ENCODE data around the gene ACTN3.
"Not testable (repeated sequence)": the region's sequence is repeated elsewhere in the genome, so short reads cannot be mapped to it uniquely, and the experiment has no call there.

The ACTN3 gene

DNA sequence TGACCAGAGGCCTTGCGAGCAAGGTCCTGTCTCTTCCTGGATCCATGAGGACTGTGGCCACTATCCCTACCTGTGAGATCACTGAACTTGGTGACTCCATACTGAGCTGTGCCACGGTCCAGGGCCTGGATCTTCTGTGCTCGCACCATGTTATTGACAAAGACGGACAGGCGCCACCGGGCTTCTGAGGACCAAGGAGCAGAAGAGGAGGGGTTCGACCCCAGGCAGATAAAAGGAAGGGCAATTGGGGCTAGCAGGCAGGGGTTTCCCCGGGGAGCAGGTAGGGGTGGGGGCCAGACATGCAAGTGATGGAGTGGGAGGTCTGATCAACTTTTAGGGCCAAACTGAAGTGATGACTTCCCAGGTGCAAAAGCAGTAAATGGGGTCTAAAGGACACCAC is 19.5 kb downstream of the ACTN3 start:
- no peak for DNase-seq

DNA sequence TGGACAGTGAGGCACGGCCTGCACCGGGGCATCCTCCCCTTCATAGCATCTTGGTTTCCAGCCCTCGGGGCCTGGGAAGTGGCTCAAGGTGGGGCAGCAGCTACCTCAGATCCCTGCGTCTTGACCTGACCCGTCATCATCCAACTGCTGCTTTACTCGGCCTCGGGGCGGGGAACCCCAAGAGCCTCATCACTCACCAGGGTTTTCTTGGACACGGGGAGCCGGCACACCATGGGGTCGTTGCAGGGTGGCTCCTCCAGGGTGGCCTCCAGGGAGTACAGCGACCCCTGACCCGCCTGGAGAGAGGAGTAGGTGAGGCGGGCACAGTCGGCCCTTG is 21.1 kb downstream of the ACTN3 start:
- no peak for DNase-seq

DNA sequence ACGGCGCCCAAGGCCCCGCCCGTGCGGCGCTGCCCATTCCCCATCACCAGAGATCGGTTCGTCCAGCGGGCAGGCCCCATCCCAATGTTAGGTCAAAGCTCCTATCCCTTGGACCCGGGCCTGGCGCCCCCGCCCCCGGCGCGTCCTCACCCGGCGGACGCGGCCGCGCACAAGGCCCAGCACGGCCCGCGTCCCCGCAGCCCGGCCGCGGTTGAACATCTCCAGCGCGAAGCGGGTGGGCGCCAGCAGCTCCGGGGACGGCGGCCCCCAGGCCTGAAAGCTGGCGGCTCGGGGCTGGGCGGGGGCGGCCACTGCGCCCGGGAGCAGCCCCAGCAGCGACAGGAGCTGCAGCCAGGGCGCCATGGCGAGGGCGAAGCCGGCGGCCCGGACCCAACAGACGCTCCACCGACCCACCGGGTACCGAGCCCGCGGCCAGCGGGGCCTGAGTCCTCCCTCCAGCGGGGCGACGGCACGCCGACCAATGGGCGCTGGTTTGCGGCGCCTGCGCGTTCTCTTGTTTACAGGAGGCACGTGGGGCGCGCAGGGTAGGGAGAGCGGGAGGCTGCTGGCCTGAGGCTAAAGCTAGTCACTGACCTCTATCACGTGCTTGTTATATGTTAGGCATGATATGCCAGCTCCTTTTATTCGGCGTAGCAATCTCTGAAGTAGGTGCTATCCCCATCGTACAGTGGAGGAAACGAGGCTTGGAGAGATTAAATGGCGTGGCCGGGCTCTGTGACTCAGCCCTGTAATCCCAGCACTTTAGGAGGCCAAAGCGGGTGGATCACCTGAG is 21.6 kb downstream of the ACTN3 start, which contains the start of gene CTSF:
Gene CTSF (minus strand): TSS at position 483 of the 793 bp plus-strand sequence. CDS start 120 bp downstream, at position 363.
- peak; percentile 79 for DNase-seq

DNA sequence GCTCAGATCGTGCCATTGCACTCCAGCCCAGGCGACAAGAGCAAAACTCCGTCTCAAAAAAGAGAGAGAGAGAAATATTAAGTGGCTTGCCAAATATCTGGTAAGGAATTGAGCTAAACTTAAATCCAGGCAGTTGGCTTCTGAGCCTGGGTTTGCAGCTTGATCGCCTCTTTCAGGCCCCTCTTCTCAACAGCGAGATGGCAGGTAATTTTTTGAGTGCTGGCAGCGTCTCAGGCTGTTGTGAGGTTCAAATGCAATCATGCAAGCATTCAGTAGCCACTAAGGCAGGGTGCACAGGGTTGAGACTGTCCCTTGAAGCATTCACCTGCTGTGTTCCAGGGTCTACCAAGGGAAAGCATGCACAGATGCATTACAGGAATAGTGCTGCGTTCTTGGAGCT is 22.4 kb downstream of the ACTN3 start:
- no peak for DNase-seq

DNA sequence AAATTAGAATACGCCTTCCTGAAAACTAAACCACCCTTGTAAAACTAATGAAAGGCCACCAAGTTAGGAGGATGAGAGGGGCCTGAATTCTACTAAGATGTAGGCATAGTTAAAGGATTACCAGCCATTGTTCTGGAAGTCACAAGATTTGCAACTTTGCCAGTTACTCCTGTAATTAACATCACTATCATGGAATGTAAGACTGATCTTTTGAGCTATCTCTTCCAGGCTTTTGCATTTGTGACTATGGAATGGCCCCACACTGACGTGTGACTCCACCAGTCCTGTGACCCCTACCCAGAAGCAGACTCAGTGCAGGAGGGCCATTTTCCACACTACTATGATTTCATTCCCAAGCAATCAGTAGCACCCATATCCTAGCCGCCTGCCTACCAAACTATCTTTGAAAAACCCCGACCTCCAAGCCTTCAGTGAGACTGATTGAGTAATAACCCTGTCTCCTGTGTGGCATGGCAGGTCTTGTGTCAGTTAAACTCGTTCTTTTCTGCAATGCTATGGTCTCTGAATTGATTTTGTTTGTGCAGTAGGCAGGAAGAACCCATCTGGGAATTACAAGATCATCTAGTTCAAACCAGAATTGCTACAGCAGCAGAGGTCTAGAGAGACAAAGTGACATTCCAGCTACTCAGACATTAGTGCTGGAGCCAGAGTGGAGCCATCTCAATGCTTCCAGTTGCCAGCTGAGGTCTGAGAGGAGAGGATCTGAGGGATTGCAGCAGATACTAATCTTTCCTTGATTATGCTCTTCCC is 23.6 kb downstream of the ACTN3 start:
- DNase-seq = no peak

DNA sequence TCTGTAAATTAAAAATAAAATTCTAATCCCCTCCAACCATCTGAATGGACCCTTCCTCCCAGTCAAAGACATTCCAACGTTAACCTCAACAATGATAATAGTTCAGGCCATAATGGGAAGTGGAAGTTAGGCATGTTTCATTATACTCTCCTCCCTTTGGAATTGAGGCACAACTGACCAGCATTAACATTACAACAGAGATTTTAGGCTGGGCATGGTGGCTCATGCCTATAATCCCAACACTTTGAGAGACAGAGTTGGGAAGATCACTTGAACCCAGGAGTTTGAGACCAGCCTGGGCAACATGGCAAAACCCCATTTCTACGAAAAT is 24.1 kb downstream of the ACTN3 start:
- no peak for DNase-seq

DNA sequence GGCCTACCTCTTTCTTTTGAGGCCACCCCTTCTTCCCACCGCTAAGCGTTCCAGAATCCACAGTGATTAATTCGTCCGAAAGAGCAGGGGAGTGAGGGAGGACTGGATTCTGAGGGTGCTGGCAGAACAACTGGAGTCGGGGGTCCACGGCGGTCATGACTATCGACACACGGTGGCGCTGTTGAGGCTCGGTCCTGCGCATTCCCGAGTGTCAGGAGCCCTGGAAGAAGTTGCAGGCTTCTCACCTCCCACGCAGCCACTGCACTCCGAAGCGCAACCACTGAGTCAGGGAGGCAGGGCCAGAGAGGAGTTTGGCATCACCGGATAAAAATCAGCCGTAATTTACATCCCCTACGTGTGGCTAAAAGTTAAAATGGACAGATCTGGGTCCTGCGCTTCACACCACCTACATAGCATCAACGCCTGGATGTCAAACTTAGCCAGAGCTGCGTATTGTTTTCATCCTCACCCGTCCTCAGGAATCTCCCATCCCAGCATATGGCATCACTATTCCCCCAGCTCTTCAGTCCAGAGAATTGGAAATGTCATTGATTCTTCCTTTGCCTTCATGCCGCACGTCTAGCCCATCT is 32.4 kb downstream of the ACTN3 start:
- peak; percentile 79 for DNase-seq

DNA sequence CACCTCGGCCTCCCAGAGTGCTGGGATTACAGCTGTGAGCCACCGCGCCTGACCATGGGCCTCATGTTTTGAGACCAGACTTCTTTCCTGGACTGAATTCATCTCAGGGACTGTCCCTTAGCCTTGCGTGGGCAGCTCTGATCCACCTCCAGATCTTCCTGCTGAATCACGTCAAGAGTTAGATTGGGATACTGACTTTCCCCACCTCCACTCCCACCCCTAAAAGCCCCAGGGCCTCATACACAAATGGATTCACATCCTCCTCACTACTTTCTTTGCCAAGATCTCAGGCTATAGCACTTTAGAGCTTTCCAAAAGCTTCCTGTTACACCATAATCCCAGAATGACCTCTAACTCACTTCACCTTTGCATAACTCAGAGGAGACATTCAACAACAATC is 34.1 kb downstream of the ACTN3 start:
- DNase-seq = no peak

DNA sequence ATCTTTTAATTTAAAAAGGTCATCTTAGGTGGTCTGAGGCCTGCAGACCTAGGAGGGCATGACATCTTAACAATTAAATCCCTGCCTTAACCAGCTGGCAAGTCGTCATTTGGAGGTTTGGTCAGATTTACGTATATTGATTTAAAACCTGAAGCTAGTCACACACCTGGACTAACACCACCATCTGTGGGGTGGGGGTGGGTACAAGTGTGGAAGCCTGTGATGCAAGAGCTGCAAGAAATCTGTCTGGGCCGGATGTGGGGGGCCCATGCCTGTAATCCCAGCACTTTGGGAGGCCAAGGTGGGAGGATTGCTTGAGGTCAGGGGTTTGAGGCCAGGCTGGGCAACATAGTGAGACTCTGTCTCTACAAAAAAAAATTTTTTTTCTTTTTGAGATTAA is 34.6 kb downstream of the ACTN3 start:
- no peak for DNase-seq

DNA sequence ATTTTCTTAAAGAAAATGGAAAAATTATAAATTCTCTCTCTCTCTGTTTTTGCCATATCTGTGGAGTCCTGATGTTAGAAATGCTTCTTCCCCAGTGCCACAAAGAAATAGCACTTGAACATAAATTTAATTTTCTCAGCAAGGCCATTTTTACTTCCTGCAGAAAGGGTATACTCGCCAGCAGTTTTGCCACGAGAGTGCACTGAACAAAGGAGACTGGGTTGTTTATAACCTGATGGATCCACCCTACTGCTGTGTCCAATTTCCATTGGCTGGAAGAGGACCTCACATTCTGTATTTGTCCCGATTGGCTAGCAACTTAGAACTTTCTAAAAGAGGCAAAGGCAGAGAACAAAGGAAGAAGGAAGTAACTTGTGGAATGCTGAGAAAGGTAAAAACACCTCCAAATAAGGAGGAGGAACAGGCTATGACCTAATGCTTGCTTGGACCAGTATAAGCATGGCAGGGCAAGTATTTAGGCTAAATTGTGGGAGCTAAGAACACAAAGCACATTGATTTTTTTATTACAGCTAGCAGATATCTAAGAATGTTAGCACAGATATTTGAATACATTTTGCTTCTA is 36.0 kb downstream of the ACTN3 start:
- not testable (repeated sequence) for DNase-seq

DNA sequence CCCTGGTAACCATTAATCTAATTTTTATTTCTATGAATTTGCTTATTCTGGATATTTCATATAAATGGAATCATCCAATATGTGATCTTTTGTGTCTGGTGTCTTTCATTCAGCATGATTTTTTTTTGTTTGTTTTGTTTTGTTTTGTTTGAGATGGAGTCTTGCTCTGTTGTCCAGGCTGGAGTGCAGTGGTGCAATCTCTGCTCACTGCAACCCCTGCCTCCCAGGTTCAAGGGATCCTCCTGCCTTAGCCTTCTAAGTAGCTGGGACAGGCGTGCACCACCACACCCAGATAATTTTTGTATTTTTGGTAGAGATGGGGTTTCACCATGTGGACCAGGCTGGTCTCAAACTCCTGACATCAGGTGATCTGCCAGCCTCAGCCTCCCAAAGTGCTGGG is 38.7 kb downstream of the ACTN3 start:
- not testable (repeated sequence) for DNase-seq

DNA sequence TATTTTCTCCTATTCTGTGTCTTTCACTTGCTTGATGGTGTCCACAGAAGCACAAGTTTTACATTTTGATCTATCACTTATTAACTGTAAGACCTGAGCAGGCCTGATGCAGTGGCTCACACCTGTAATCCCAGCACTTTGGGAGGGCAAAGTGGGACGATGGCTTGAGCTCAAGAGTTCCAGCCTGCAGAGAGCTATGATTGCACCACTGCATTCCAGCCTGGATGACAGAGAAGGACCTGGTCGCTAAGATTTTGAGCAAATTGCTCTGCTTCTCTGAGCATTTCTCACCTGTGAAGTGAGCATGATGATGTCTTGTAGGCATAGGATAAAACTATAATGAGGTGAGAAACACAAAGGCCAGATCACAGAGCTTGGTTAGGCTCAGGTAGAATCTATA is 39.4 kb downstream of the ACTN3 start:
- DNase-seq = no peak

DNA sequence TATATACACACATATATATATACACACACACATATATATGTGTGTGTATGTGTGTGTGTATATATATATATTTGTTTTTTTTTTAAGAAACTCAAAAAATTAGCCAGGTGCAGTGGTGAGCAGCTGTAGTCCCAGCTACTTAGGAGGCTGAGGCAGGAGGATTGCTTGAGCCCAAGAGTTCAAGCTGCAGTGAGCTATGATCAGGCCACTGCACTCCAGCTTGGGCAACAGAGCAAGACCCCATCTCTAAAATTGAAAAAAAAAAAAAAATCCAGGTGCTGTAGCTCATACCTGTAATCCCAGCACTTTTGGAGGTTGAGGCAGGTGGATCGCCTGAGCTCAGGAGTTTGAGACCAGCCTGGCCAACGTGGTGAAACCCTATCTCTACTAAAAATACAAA is 42.6 kb downstream of the ACTN3 start:
- not testable (repeated sequence) for DNase-seq

DNA sequence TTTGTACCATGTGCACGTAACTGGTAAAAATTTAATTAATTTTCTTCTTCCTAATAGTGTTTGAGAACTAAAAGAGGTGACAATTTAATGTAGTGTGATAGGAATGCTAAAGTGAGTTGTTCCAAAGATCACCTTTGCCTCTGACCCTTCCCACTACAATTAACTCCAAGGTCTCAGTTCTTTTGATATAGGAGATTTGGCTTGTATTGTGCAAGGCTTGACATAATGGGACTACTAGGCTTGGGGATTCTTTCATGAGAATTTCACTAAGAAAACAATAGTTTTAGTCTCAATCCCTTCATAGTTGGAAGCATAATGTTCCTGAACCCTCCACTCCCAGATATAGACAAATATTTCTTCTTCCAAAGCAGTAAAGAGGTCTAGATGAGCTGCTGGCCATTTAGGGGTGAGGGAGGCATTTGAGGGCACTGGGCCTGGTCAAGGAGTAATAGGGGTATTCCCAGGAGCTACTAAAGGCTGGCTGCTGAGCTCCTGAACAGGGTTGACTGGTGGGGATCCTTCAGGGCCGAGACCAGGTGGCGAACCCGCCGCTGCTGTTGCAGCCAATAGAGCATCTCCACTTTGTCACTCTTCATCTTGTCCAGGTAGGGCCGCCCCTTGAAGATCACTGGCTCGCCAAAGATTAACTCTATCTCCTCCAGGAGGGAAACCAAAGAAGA is 43.4 kb downstream of the ACTN3 start:
- no peak for DNase-seq

DNA sequence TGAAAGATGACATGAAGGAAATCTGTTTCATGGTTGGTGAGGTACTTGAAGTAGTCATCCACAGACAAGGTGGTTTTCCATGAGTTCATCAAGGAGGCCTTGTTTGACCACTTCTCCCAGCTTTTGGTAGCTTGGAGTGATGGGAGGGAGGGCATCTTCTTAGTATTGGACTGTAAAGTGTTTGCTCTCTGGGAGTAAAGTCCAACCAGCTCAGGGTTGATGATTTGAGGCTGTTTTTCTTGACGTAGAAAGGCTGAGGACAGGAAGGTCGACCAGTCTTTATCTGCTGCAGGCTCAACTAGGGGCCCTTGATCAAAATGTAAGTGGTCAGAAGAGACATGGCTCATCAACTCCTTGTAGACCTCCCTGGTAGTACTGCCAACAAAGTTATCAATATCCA is 44.5 kb downstream of the ACTN3 start:
- DNase-seq = no peak

DNA sequence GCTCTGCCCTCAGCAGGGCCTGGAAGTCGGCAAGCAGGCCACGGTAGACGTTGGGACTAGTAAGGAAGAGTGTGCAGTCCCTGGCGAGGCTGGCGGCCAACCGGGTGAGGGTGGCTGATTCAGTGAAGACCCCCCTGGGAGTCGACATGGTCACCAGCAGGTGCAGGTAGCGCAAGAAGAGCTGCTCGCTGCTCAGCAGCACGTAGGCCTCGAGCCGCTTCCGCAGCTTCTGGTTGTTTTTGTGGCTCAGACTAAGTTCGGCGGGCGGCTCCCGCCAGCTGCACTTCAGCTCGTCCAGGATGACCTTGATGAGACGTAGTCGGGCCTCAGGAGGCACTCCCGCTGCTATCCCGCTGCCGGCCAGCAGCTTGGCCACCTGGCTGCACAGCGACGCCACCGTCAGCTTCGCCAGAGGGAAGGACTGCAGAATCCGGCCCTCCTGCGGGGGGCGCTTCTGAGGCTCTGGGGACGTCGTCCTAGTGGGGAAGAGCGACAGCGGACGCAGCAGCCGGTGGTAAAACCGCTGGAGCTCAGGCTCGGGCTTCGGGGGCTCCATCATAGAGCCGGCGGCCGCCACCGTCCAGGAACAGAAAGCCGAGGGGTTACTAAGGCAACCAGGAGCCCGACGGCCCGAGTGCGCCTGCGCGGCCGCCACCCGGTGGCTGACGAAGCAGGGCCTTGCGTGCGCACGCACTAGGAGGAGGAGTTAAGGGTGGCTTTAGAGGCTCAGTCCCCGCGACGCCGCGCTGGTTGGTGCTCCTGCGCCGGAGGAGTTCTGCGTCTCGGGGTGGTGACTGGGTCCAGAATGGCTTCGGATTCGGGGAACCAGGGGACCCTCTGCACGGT is 46.0 kb downstream of the ACTN3 start, which contains the start of the genes CCDC87 and CCS:
Gene CCDC87 (minus strand): TSS at position 607 of the 846 bp plus-strand sequence. CDS start 48 bp downstream, at position 559.
Gene CCS (plus strand): TSS at position 729 of the 846 bp plus-strand sequence. CDS start 77 bp downstream, at position 806.
- peak; percentile 99 for DNase-seq

DNA sequence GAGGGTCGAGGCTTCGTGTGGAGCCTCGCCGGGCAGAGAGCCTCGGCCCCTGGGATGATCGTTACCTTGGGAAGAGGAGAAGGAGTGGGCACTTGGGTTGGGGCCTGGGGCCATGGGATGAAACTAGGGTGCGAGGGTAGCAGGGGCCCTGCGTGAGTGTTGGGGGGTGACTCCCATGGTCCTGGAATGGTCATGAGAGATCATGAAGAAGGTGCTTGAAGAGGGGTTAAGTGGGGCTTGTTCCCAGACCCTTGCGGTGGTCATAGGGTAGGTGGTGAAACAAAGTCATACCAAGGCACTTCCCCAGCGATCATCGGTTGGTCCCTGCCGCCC is 46.6 kb downstream of the ACTN3 start:
- DNase-seq = no peak

DNA sequence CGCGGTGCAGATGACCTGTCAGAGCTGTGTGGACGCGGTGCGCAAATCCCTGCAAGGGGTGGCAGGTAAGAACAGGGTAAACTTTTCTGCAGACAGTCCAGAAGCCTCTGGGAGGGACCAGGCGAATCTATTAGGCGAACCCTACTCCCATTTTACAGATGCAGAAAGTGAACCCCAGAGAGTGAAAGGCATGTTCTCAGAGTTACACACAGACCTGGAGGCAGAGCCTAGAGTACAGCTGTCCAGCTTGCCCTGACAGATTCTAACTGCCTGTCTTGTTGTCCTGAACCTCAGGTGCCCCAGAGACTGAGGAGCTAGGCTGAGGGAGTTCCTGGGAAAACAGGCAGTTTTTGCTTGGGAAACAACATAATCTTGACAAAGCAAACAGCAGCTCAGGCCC is 46.9 kb downstream of the ACTN3 start:
- no peak for DNase-seq

DNA sequence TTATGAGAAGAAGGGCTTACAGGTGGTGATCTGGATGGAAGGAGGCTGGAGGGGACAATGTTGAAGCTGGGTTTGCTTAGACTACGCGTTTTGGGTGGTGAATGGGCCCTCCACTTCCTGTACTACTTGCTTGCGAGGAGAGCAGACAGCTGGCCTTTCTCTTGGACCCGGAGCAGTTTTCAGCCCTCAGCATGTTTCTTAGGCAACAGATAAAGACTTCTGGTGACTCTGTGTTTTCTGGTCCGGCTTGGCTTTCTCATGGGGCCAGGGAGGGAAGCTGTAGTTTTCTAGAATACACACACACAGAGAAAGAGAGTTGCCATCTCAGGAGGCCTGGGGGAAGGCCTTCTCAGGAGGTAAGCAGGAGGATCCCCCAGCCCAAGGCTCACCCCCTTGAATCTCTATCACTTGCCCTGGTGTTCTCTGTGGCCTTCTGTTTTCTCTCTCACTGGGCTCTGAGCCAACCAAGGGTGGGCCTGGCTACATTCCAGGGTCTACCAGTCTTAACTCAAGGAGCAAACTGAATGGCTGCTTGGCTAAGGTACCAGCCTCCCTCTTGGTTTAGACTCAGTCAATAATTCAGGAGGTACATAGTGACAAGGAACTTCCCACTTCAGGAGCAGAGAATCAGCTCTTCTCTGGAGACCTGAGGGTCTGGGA is 48.7 kb downstream of the ACTN3 start:
- no peak for DNase-seq

DNA sequence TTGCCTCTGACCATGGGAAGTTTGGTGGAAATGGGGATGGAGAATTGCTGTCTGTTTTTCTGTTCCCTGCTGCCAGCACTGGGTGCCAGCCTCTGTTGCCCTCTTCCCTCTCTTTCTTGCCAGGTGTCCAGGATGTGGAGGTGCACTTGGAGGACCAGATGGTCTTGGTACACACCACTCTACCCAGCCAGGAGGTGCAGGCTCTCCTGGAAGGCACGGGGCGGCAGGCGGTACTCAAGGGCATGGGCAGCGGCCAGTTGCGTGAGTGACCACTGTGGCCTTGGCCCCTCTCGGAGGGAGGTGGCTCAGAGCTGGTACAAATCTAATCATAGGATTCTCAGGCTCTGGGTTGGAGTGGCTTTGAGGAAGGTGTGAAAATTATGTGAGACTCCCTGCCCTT is 52.3 kb downstream of the ACTN3 start:
- no peak for DNase-seq

DNA sequence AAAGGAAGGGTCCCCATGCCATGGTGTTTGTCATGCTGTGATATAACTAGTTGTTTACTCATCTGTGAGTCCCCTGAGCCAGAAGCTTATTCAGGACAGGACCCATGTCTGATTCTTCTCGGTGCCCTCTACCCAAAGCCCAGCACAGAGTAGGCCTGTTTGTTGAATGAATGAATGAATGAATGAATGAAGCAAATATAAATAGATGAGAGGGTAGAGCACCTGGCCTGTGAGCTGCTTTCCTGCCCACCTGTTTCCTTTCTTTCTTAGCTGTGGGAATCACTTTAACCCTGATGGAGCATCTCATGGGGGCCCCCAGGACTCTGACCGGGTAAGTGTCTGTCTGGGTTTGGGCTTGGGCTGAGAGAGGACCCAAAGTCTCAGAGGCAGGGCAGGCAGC is 53.5 kb downstream of the ACTN3 start:
- no peak for DNase-seq

All from CD4-positive, alpha-beta T cell treated with Interleukin-10 for 1 hour (primary cell).